Left renal pelvis (tissue), 4 donors: Measurements from ENCODE around the gene POLD4. TPM values are rescaled to one million over a fixed set of nuclear protein-coding genes. Genes with fewer than 3 reads are reported as not detected.
A peak's percentile ranks its signal among the peaks of the same experiment; 100 is the strongest.
"Not testable (repeated sequence)": the region's sequence is repeated elsewhere in the genome, so short reads cannot be mapped to it uniquely, and the experiment has no call there.

Source experiments
- DNase-seq, 4 donors: peaks; one replicate each; pipeline ENCODE4 v3.0.0-alpha.2; 2013; ENCODE audit warnings: low read depth in 4 of 4, low spot score in 3 of 4
- polyA plus RNA-seq, 4 donors: library from polyadenylated mRNA; unstranded; fragments of 120-200 nt; gene quantifications; one replicate each; pipeline ENCODE4 v1.2.1, GENCODE V29; 2013; ENCODE audit not compliant: insufficient read length in 4 of 4

The POLD4 gene
- polyA plus RNA-seq, 4 donors = 18.5 to 36.3 (median 22.3) TPM

DNA sequence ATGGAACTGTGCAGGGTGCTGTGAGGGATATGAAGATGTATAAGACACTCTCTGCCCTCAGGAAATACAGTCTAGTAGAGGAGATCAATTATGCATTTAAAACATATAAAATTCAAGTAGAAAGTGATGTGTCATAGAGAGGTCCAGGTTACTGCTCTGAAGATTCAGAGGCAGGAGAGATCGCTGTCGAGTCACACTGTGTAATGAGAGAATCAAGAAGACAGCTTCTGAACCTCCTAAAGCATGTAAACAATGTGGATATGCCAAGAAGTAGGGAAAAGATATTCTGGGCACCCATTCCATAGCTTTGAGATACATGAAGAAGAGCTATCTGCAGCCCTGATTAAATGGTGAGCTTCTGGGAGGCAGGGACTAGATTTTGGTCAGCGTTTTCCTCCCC is 33.3 kb downstream of the POLD4 start:
- no peak for DNase-seq

DNA sequence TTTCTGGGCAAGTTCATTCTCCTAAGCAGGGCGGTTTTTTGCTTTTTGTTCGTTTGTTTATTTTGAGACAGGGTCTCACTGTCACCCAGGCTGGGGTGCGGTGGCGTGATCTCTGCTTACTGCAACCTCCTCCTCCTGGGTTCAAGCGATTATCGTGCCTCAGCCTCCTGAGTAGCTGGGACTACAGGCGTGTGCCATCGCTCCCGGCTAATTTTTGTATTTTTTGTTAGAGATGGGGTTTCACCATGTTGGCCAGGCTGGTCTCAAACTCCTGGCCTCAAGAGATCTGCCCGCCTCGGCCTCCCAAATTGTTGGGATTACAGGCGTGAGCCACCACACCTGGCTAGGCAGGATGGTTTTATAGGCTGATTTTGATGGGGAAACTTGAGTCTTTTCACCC is 34.5 kb downstream of the POLD4 start:
- not testable (repeated sequence) for DNase-seq

- peak in 1 of 4 donors; percentile 12 for DNase-seq
Observed at GRCh38 chr11:67317888-67318555, 35.3 kb downstream of the POLD4 start.

GRCh38 chr11:67317205-67317887 is 36.0 kb downstream of the POLD4 start:
- DNase-seq = peak; percentile 93 to 97 (median 95)

- DNase-seq = no peak
Observed at GRCh38 chr11:67316882-67317204, 36.5 kb downstream of the POLD4 start.

DNA sequence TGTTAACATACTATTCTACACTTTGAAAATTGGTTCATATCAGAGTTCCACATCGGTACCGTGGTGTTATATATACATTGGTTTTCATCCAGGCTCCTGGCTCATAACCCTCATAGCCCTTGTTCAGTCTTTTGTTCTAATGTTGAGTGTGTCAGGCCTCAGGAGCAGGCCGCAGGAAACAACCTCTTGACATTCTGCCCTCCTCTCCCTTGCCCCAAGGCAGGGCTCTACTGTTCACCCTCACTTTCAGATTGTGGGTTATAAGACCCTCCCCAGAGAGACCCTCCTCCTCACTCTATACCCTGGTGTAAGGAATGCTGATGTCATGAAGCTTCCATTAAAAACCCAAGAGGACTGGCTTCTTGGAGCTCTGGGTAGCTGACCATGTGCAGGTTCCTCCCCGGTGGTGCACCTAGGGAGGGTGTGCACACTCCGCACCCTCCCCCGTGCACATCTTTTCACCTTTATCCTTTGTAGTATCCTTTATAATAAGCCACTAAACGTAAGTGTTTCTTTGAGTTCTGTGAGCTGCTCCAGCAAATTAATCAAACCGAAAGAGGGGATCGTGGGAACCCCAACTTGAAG is 37.9 kb downstream of the POLD4 start:
- no peak for DNase-seq

DNA sequence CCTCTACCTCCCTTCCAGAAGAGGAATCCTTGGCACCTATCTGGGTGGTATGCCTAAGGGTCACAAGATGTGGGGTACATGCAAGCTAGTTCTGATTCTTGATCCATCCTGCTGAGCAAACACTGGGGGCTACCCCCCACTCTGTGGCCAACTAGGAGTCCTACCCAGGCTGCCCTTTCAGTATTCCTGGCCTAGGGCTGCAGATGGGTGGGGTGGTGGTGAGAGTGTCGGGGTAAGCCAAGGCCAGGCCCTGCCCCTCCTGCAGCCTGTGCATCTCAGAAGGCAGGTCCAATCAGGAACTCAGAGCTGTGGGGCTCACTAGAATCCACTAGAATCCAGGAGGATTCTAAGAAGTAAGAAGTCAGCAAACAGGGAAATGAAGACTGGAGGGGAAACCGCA is 39.1 kb downstream of the POLD4 start:
- DNase-seq = no peak

DNA sequence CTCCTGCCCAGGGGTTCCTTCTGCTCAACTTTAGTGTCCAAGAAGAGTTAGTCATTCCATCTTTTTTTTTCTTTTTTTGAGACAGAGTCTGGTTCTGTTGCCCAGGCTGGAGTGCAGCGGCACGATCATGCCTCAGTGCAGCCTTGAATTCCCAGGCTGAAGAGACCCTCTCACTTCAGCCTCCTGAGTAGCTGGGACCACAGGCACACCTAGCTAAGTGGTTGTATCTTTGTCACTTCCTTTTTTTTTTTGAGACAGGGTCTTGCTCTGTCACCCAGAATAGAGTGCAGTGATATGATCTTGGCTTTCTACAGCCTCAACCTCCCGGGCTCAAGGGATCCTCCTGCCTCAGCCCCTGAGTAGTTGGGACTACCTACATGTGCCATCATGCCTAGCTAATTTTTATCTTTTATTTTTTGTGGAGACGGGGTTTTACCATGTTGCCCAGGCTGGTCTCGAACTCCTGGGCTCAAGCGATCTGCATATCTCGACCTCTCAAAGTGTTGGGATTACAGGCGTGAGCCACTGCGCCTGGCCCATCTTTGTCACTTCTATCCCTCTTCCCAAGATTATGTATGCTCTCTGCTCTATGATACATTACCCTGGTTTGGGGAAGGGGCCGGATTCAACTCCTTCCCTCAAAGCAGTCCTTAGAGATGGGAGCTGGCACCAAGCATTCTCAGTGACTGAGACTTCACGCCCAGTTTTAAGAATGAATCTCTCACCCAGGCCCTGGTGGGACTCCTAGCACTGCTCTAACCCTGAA is 40.0 kb downstream of the POLD4 start:
- no peak for DNase-seq

DNA sequence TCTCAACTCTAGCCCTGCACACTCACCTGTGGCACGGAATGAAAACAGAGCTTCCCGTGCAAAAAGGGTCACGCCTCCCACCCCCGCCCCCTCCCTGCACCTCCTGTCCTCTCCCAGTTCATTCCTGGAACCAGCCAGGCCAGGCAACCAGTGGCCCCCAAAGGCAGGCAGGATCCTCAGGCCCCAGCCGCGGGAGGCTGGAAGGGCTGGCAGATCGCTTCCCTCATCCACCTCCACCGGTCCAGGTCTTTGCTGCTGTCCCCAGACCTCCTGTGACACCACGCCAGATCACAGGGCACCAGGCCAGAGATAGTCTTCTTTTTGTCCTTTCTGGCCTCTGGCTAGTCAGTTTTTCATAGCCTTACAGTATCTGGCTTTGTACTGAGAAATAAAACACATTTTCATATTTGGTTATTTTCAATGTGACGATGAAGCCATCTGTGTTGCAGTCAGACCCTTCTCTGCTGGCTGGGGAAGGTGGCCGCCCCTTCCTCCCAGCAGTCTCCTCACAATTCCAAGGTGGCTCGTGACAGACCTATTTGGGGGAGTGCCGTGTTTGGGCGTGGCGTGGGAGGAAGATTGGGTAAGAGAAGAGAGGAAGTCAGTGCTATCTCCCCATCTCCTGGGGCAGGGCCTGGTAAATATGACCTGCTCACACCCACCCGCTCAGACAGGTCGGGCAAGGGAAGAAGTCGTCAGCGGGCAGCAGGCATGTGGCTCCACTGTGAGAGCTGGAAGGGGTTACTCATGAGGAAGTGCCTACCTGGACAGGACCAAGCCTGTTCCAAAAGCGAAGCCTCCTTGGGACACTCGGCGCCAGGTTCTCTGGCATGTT is 40.9 kb downstream of the POLD4 start:
- DNase-seq = no peak

DNA sequence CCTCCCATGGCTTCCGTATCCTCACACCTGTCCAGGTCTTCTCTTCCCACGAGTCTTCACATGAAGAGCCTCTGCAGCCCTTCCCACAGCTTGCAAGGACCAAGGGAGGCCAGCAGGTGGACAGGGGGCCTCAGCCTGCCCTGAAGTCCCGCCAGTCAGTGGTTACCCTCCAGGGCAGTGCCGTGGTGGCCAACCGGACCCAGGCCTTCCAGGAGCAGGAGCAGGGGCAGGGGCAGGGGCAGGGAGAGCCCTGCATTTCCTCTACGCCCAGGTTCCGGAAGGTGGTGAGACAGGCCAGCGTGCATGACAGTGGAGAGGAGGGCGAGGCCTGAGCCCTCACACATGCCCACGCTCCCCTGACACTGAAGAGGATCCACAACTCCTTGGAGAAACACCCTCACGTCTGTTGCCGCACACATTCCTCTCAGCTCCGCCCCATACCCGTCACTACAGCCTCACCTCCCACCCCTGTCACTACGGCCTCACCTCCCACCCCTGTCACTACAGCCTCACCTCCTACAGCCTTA is 41.7 kb downstream of the POLD4 start:
- DNase-seq = no peak

- no peak for DNase-seq
Observed at GRCh38 chr11:67311051-67311555, 42.2 kb downstream of the POLD4 start.

DNA sequence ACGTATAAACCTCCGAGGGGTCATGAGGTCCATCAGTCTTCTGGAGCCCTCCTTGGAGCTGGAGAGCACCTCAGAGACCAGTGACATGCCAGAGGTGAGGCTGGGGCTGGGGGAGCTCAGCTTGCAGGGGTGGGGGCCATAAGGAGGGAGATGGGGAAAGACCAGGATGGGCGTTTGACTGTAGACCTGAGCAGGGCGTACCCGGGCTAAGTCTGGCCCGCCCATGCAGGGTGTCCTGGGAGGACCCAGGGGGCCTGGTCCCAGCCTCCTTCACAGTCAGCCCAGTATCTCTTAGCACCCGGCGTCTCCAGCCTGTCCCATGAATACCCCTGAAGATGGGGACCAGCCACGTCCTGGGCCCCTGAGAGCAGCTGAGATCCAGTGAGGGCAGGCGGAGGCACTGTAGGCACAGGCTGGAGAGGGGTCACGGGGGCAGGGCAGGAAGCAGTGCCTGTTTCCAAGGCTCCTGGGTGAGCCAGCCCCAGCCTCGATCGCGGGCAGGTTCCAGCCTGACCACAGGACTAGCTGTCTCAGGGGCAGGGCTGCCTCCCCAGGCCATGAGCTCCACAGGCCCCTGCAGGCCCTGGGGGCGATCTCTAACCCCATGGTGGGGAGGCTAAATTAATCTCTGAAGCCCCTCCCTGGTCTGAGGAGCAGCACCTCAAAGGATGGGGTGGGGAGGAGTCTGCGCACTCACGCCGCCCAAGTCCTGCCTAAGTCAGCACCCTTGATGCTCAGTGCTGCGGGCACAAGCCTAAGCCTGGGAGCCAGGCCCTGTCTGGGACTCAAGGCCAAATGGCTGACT is 42.9 kb downstream of the POLD4 start:
- no peak for DNase-seq

- no peak for DNase-seq
Observed at GRCh38 chr11:67309661-67310061, 43.7 kb downstream of the POLD4 start.

- no peak for DNase-seq
Observed at GRCh38 chr11:67309166-67309565, 44.2 kb downstream of the POLD4 start.

DNA sequence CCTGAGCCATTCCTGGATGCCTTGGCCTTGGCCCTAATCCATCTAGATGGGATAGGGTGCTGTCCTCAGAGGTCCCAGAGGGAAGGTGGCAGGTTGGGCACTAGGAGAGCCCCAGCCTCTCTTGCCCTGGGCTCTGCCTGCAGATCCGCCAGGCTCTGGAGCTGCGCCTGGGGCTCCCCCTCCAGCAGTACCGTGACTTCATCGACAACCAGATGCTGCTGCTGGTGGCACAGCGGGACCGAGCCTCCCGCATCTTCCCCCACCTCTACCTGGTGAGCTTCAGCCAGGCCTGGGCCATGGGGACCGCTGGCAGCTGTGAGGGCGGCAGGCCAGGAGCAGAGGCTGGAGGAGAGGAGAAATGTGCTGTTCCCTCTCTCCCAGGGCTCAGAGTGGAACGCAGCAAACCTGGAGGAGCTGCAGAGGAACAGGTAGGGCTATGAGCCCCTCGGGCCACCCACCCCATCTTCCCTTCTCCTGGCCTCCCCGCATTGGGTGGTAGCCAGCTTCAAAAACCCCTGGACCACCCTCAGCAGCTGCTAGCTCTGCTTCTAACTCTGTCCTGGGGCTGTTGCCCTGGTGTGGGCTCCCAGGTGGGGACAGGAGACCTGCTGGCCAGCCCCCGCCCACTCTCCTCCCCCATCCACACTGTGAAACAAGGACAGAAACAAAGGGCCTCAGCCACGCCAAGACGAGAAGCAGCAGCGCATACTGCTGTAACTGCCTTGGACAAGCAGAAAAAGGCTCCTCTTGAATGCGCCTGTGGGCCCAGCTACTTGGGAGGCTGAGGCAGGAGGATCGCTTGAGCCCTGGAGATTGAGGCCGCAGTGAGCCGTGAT is 45.1 kb downstream of the POLD4 start:
- no peak for DNase-seq

DNA sequence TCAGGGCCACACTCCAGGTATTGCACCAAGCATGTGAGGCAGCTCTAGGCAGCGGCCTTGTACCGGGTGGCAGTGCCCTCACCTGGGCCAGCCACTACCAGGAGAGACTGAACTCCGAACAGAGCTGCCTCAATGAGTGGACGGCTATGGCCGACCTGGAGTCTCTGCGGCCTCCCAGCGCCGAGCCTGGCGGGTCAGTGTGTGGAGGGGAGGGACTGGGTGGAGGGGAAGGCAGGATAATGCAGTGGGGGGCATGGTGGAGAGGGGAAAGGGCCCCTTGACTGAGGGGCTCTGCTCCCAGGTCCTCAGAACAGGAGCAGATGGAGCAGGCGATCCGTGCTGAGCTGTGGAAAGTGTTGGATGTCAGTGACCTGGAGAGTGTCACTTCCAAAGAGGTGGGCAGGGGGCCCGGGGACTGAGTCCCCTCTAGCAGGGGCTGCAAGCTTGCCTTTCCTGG is 45.8 kb downstream of the POLD4 start:
- no peak for DNase-seq

DNA sequence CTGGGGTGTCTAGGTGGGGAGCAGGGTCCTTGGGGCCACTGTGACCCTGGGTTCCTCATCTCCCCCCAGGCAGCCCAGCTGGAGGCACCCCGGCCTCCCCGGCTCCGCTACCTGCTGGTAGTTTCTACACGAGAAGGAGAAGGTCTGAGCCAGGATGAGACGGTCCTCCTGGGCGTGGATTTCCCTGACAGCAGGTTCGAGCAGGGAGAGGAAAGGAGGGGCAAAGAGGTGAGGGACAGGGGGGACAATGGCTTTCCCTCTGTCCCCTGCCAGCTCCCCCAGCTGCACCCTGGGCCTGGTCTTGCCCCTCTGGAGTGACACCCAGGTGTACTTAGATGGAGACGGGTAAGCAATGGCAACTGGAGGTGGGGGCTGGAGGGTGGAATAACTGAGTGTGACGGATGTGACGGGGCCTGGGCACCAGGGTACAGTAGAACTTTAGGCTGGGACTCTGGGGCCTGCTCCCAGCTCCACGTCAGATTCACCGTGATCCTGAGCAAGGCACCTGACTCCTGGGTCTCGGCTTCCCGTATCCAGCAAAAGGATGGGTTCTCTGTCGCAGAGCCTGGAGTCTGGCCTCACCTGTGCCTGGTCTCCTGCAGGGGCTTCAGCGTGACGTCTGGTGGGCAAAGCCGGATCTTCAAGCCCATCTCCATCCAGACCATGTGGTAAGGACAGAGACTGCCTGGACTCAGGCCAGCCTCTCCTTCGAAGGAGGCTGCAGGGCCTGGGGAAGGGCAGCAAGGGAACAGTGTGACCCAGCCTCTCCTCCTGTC is 46.4 kb downstream of the POLD4 start:
- DNase-seq = no peak
